Measurements from ENCODE around the gene CLCN6. TPM values are rescaled to one million over a fixed set of nuclear protein-coding genes. Genes with fewer than 3 reads are reported as not detected.

The CLCN6 gene
- total RNA-seq, 1 donor from 2014 or later: 11.2 TPM

DNA sequence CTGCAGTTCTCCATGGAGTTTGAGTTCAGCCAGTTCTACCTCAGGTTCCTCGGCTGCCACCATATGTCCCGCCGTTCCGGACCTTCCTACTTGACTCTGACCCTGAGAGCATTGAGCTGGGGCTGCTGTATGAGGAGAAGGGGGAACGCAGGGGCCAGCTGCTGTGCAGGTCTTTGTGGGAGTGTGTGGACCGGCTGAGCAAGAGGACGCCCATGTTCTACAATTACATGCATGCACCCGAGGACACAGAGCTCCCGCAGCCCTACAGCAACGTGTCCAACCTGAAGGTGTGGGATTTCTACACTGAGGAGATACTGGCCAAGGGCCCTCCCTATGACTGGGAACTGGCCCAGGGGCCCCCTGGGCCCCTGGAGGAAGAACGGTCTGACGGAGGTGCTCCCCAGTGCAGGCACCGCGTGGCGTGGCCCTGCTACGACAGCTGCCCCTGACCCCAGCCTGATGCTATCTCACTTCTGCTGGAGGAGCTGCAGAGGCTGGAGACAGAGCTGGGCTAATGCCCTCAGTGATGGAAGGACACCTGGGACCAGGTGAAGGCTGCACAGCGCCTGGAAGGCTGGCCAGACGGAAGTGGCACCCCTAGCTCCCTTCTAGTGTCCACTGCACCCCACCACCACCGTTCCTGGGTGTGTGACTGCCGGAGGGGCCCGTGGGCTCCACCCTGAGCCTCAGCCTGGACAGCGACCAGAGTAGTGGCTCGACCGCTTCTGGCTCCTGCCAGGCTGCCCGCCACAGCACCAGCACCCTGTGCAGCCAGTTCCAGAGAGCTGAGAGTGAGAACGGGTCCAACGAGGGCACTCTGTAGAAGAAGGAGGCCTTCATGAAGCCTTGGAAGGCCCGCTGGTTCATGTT lies 73.6 kb downstream of the CLCN6 start:
- no peak for DNase-seq (ENCODE audit: low spot score)
- Mint-ChIP-seq H3K36me3 (ENCODE audit: low read depth) (no peaks in the 10 kb centered on the region), H3K4me3 (no peak overlapping the region), H3K27ac (no peak overlapping the region), H3K4me1 (ENCODE audit: low read depth) (no peaks in the 10 kb centered on the region), H3K9me3 (no peaks in the 10 kb centered on the region), H3K27me3 (ENCODE audit: insufficient read depth) (peaks cover 5% of the 10 kb centered on the region)
- intact Hi-C loops (cut with micrococcal nuclease): no loop called here

DNA sequence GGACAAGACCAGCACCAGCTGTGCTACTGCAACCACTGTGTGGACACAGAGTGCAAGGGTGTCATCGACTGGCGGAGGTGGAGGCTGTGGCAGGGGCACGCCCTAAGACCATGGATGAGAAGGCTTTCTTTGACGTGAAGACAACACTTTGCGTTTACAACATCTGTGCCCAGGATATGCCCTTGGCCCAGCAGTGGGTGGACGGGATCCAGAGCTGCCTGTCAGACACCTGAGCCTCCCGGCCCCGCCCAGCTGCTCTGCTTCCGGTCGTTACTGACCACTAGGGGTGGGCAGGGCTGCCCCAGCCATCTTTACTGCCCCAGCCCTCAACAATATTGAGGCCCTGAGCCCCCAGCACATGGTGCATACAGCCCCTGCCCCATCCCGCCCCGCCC lies 74.2 kb downstream of the CLCN6 start:
- Mint-ChIP-seq H3K9me3 (no peaks in the 10 kb centered on the region), H3K4me1 (ENCODE audit: low read depth) (no peaks in the 10 kb centered on the region), H3K27me3 (ENCODE audit: insufficient read depth) (peaks cover 5% of the 10 kb centered on the region), H3K4me3 (no peak overlapping the region), H3K36me3 (ENCODE audit: low read depth) (no peaks in the 10 kb centered on the region), H3K27ac (no peak overlapping the region)
- intact Hi-C loops (cut with micrococcal nuclease): no loop called here
- no peak for DNase-seq (ENCODE audit: low spot score)

DNA sequence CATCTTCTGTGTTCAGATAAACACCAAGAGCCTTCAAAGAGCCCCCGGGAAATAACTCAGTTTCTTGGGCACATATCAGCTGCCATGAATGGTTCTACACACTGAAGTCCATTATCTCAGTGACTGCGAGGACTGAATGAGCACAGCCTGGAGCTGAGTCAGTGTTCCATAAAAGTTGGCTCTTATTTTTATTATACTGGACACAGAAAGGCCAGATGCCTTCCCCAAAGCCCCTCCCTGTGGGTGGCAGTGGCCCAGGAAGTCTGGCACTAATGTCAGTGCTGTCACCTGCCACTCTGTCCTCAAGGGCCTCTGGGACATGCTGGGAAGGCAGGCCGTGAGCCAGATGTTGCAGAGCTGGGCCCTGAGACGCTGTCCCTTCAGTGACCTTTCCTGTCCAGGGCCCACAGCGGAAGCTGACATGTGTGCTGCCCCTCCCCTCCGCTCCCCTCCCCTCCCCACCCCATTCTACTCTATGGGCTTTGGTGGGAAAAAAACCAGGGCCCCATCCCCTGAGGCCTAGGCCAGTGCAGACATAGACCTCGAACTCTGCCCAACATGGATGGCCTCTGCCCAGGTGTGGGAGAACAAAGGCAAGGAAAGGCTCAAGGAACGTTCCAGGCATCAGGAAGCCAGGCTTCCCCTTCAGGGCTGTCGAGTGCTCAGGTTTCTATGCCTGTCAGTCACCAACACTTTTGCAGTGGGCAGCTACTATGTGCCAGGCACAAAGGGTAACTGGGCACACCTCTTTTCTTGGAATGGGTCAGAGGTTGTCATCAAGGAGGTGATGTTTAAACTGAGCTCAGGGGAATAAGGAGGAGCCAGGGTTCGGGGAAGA lies 75.1 kb downstream of the CLCN6 start:
- intact Hi-C loops (cut with micrococcal nuclease): no loop called here
- peaks cover 5% of the 10 kb centered on the region for H3K27me3 Mint-ChIP-seq (ENCODE audit: insufficient read depth)
- DNase-seq (ENCODE audit: low spot score): no peak
- no peaks in the 10 kb centered on the region for H3K4me1 Mint-ChIP-seq (ENCODE audit: low read depth)
- no peaks in the 10 kb centered on the region for H3K9me3 Mint-ChIP-seq
- H3K4me3 Mint-ChIP-seq: no peak overlapping the region
- no peak overlapping the region for H3K27ac Mint-ChIP-seq
- H3K36me3 Mint-ChIP-seq (ENCODE audit: low read depth): no peaks in the 10 kb centered on the region

DNA sequence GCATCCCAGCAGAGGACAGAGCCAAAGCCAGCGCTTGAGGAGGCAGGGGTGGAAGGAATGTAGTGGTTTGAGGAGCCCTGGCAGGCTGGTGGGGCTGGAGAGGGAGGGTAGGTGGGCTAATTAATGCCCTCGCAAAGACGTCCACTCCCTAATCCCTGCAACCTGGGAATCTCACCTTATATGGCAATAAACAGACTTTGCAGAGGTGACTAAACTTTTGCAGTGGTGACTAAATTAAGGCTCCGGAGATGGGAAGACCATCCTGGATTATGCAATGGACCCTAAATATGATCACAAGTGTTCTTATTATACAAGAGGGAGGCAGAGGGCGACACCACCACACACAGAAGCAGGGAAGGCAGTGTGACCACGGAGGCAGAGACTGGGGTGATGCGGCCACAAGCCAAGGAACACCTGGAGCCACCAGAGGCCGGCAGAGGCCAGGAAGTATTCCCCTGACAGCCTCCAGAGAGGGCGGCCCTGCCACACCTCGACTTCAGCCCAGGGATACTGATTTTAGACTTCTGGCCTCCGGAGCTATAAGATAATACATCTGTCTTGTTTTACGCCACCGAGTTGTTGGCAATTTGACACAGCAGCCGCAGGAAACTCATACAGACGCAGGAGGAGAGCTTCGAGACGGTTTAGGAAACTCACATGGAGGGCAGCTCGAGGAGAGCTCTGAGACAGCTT lies 75.9 kb downstream of the CLCN6 start:
- no peak for DNase-seq (ENCODE audit: low spot score)
- H3K36me3 Mint-ChIP-seq (ENCODE audit: low read depth): no peaks in the 10 kb centered on the region
- peaks cover 5% of the 10 kb centered on the region for H3K27me3 Mint-ChIP-seq (ENCODE audit: insufficient read depth)
- H3K27ac Mint-ChIP-seq: no peak overlapping the region
- intact Hi-C loops (cut with micrococcal nuclease): no loop called here
- H3K4me3 Mint-ChIP-seq: no peak overlapping the region
- no peaks in the 10 kb centered on the region for H3K9me3 Mint-ChIP-seq
- H3K4me1 Mint-ChIP-seq (ENCODE audit: low read depth): no peaks in the 10 kb centered on the region

DNA sequence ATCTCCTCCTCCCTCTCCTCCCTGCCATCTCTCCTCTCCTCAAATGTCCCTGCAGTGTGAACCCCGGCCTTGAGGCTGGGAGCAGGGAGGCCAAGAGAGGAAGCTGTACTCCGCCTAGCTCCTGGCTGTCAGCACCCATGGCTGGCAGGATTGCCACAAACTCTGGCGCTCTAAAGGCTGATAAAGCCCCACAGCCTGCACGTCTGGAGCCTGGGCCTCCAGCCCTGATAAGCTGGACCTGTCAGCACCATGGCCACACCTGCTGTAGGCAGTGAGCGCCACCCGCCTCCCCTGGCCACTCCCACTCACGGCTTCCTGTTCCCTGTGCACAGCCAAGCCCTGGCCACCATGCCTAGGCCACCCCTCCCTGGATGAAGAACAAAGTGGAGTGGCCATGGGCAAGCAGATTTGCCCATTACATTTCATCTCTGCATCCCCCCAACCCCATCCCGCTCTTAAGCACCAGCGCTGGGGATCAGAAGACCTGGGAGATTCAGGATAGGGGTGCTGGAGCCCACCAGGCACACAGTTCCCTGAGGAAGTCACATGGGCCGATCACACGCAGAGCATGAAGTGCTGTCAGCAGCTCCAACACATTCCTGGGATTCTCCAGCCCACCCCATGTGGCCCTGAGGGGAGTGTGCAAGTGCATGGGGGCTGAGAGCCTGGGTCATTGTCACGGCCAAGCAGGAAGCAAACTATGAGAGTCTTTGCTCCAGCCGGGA lies 77.0 kb downstream of the CLCN6 start:
- no peak overlapping the region for H3K27ac Mint-ChIP-seq
- intact Hi-C loops (cut with micrococcal nuclease): no loop called here
- H3K27me3 Mint-ChIP-seq (ENCODE audit: insufficient read depth): no peaks in the 10 kb centered on the region
- no peaks in the 10 kb centered on the region for H3K36me3 Mint-ChIP-seq (ENCODE audit: low read depth)
- no peak for DNase-seq (ENCODE audit: low spot score)
- H3K9me3 Mint-ChIP-seq: no peaks in the 10 kb centered on the region
- no peak overlapping the region for H3K4me3 Mint-ChIP-seq
- no peaks in the 10 kb centered on the region for H3K4me1 Mint-ChIP-seq (ENCODE audit: low read depth)

DNA sequence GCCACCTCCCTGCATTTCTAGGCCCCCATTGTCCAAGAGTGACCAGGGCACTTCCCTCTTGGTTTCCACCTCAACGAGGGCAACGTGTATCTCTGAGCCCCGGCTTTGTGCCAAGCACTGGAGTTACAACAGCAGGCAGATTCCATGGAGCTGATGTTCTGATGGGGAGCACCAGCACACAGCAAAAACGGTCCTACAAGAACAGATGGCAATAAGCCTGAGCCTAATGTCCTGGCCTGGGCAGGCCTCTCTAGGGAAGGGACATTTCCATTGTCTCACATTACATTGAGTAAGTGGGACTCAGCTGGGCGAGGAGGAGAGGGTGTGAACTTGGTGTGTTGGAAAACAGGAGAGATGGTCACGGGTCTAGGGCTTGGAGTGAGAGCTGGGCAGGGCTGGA lies 79.9 kb downstream of the CLCN6 start:
- intact Hi-C loops (cut with micrococcal nuclease): no loop called here
- no peaks in the 10 kb centered on the region for H3K4me1 Mint-ChIP-seq (ENCODE audit: low read depth)
- H3K4me3 Mint-ChIP-seq: no peak overlapping the region
- no peaks in the 10 kb centered on the region for H3K27me3 Mint-ChIP-seq (ENCODE audit: insufficient read depth)
- DNase-seq (ENCODE audit: low spot score): no peak
- no peaks in the 10 kb centered on the region for H3K9me3 Mint-ChIP-seq
- H3K27ac Mint-ChIP-seq: no peak overlapping the region
- no peaks in the 10 kb centered on the region for H3K36me3 Mint-ChIP-seq (ENCODE audit: low read depth)

DNA sequence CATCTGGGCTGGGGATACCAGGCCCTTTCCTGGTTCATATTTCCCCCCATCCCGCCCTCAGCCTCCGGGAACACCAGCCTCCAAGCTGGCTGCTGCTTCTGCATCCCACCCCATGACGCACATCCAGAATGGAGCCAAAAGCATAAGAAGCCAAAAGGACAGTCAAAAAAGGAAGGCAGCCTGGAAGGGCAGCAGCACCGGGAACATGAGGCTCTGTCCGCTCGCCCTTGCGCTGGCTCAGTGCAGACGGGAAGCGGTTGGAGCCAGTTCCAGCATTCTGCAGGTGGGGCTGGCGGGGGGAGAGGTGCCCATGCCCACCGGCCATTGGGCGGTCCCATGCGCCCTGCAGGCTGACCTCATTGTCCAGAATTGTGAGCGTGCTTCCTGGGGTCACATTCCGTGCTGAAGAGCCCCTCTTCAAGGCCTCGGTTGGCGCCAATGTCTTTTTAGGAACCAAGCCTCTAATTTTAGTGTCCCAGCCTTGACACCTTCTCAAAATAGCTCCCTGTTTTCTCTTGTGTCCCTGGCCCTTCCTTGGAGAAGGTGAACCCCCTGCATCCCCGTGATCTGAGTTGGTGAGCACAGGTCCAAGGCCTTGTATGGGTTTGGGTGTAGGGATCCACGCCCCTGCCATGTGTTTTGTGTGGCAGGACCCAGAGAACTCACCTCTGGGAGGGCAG lies 81.1 kb downstream of the CLCN6 start:
- Mint-ChIP-seq H3K4me1 (ENCODE audit: low read depth) (no peaks in the 10 kb centered on the region), H3K27me3 (ENCODE audit: insufficient read depth) (no peaks in the 10 kb centered on the region)
- intact Hi-C loops (cut with micrococcal nuclease): no loop called here

DNA sequence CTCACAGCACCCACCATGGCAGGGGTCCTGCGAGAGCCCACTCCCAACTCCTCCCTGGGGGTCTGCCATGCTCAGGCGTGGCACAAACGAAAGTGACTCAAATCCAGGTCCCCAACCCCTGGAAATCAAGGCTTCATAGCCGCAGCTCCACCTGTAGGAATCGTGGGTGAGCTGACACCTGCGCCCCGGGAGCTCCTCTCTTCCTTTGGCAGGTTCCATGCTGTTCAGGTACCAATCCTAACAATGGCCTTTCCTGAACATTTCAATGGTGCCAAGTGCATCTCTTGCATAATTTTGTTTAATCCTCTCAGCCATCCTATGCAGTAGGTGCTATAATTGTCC lies 81.6 kb downstream of the CLCN6 start:
- H3K9me3 Mint-ChIP-seq: no peaks in the 10 kb centered on the region
- intact Hi-C loops (cut with micrococcal nuclease): no loop called here
- no peaks in the 10 kb centered on the region for H3K27me3 Mint-ChIP-seq (ENCODE audit: insufficient read depth)
- H3K36me3 Mint-ChIP-seq (ENCODE audit: low read depth): no peaks in the 10 kb centered on the region
- no peak for DNase-seq (ENCODE audit: low spot score)
- no peak overlapping the region for H3K4me3 Mint-ChIP-seq
- H3K27ac Mint-ChIP-seq: no peak overlapping the region
- H3K4me1 Mint-ChIP-seq (ENCODE audit: low read depth): no peaks in the 10 kb centered on the region

More for the DNA sequence above, 81.1 kb downstream of the CLCN6 start:
- Mint-ChIP-seq H3K4me3 (no peak overlapping the region), H3K9me3 (no peaks in the 10 kb centered on the region), H3K27ac (no peak overlapping the region), H3K36me3 (ENCODE audit: low read depth) (no peaks in the 10 kb centered on the region)
- no peak for DNase-seq (ENCODE audit: low spot score)

DNA sequence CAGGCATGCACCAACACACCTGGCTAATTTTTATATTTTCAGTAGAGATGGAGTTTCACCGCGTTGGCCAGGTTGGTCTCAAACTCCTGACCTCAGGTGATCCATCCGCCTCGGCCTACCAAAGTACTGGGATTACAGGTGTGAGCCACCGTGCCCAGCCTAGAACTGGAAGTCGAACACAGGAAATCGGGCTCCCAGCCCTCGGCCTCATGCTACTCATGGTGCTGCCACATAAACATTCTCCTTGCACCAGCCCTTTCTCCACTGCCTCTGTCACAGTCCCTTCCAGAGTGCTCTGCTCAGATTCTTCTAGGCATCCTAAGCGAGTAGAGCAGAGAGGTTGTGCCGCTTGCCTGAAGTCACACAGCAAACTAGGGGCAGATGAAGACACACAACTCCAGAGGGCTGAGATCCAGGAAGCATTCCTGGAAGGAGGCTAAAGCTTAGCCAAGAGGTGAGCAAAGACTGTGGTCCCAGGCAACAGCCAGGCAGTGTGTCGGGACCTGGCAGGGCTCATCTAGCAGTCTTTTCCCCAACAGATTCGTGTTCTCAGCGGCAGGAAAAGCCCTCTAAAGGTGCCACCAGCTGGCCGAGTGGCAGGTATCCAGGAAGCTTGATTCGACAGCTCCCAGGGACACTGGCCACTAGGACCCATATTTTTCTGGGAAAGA lies 82.3 kb downstream of the CLCN6 start:
- intact Hi-C loops (cut with micrococcal nuclease): no loop called here
- Mint-ChIP-seq H3K36me3 (ENCODE audit: low read depth) (no peaks in the 10 kb centered on the region), H3K27me3 (ENCODE audit: insufficient read depth) (peaks cover 5% of the 10 kb centered on the region), H3K4me3 (no peak overlapping the region), H3K4me1 (ENCODE audit: low read depth) (no peaks in the 10 kb centered on the region), H3K27ac (no peak overlapping the region), H3K9me3 (no peaks in the 10 kb centered on the region)
- DNase-seq (ENCODE audit: low spot score): no peak

DNA sequence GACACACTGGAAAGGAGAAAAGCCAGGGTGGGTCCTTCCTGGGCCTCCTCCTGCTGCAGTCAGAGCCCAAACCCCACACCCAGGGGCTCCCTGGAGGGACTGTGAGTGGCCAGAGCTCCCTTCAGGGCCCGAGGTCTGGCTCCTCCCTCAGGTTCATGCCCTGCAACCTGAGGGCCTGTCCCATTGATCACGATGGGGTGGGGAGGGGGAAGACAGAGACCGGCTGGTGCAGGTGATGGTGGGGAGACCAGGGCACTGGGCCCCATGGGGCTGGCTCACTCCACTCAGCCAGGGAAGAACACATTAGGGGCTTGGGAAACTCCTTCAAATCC lies 82.9 kb downstream of the CLCN6 start:
- no peak overlapping the region for H3K4me3 Mint-ChIP-seq
- no peaks in the 10 kb centered on the region for H3K4me1 Mint-ChIP-seq (ENCODE audit: low read depth)
- peaks cover 6% of the 10 kb centered on the region for H3K27me3 Mint-ChIP-seq (ENCODE audit: insufficient read depth)
- H3K36me3 Mint-ChIP-seq (ENCODE audit: low read depth): no peaks in the 10 kb centered on the region
- no peak for DNase-seq (ENCODE audit: low spot score)
- intact Hi-C loops (cut with micrococcal nuclease): no loop called here
- H3K27ac Mint-ChIP-seq: no peak overlapping the region
- H3K9me3 Mint-ChIP-seq: no peaks in the 10 kb centered on the region

DNA sequence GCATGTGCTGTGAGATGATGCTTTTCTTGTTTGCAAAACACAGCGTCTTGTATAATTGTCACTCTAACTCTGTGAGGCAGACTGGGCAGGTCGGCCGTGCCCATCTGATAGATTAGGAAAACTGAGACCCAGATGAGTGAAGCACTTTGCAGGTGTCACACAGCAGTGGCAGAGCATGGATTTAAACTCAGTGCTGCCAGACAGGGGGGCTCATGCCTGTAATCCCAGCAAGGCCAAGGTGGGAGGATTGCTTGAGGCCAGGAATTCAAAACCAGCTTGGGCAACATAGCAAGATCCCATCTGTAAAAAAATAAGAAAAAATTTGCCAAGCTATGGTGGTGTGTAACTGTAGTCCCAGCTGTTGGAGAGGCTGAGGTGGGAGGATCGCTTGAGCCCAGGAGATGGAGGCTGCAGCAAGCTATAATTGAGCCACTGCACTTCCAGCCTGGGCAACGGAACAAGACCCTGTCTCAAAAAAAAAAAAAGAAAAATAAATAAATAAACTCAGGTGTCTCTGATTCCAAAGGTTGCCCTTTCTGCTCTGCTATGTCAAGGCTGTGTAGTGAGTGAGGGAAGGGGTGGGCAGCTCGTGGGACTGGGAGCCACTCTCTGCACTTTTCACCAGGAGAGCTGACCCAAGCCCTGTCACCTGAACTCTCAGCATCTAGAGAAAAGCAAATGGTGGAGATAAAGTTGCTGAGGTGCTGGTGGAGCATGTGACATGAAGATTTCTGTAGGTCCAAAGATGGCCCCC lies 85.6 kb downstream of the CLCN6 start:
- intact Hi-C loops (cut with micrococcal nuclease): no loop called here
- Mint-ChIP-seq H3K4me3 (no peak overlapping the region), H3K36me3 (ENCODE audit: low read depth) (no peaks in the 10 kb centered on the region), H3K9me3 (no peaks in the 10 kb centered on the region), H3K27me3 (ENCODE audit: insufficient read depth) (peaks cover 17% of the 10 kb centered on the region), H3K4me1 (ENCODE audit: low read depth) (no peaks in the 10 kb centered on the region), H3K27ac (no peak overlapping the region)
- no peak for DNase-seq (ENCODE audit: low spot score)

Data from activated T-helper 1 cell treated with anti-CD3 and anti-CD28 coated beads, Interleukin-12 subunit alpha, Interleukin-12 subunit beta, Interleukin-2, Interleukin-4 antibody, amounts not matched to agents 30 ng/mL and 10 ng/mL and 1 ng/mL, durations not matched to agents 14 hours and 24 hours and 36 hours (primary cell).